Suprapubic skin (tissue), 3 donors: Measurements from ENCODE around the gene CCDC178.

ENCODE experiments used
- POLR2A ChIP-seq, 2 donors: fragments of 450-650 bp; IDR thresholded peaks; one replicate each; pipeline ENCODE4 v1.6.1; 2017; ENCODE audit warnings: antibody characterized with exemption in 2 of 2, mild to moderate bottlenecking in 2 of 2, moderate library complexity in 2 of 2
- TF ChIP-seq, protein P1 (sequence below), 2 donors: fragments of 200-600 bp in 1 of 2; fragments of 450-650 bp in 1 of 2; sonication (generic) in 1 of 2; IDR thresholded peaks; one replicate each; pipeline ENCODE4 v1.5.1; 2016 to 2019; ENCODE audit warnings: antibody characterized with exemption in 2 of 2, mild to moderate bottlenecking in 1 of 2, moderate library complexity in 1 of 2

DNA sequence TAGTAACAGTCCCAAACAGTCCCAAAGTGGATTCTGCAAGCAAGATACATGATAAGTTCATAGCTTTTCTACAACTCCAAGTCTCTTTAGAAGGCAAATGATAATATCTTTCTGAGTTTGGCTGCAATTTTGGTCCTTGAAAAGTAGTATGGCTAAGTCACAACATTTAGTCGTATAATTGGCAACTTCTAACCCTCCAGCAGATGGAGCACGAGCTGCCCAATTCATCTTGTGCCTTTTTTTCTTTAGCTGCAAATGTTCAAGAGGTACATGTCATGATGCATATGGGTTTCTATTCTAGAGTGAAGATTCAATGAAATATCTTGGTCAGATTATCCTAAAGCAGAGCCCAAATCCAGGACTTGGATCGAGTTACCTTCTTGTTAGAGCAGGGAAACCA is 540.7 kb downstream of the CCDC178 start:
- no peak for TF ChIP-seq POLR2A (IDR thresholded peaks at IDR 0.05)
- TF ChIP-seq, protein P1, sequence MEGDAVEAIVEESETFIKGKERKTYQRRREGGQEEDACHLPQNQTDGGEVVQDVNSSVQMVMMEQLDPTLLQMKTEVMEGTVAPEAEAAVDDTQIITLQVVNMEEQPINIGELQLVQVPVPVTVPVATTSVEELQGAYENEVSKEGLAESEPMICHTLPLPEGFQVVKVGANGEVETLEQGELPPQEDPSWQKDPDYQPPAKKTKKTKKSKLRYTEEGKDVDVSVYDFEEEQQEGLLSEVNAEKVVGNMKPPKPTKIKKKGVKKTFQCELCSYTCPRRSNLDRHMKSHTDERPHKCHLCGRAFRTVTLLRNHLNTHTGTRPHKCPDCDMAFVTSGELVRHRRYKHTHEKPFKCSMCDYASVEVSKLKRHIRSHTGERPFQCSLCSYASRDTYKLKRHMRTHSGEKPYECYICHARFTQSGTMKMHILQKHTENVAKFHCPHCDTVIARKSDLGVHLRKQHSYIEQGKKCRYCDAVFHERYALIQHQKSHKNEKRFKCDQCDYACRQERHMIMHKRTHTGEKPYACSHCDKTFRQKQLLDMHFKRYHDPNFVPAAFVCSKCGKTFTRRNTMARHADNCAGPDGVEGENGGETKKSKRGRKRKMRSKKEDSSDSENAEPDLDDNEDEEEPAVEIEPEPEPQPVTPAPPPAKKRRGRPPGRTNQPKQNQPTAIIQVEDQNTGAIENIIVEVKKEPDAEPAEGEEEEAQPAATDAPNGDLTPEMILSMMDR (IDR thresholded peaks at IDR 0.05): no peak
